GM21381 (cell line): Measurements from ENCODE around the gene PTPN1.

Experiments
- ATAC-seq: cut with Tn5 transposase; IDR thresholded peaks from one replicate; pipeline ENCODE4 v1.9.1; 2021; ENCODE audit warnings: mild to moderate bottlenecking, moderate library complexity; ENCODE audit not compliant: unreplicated experiment

PTPN1 gene

DNA sequence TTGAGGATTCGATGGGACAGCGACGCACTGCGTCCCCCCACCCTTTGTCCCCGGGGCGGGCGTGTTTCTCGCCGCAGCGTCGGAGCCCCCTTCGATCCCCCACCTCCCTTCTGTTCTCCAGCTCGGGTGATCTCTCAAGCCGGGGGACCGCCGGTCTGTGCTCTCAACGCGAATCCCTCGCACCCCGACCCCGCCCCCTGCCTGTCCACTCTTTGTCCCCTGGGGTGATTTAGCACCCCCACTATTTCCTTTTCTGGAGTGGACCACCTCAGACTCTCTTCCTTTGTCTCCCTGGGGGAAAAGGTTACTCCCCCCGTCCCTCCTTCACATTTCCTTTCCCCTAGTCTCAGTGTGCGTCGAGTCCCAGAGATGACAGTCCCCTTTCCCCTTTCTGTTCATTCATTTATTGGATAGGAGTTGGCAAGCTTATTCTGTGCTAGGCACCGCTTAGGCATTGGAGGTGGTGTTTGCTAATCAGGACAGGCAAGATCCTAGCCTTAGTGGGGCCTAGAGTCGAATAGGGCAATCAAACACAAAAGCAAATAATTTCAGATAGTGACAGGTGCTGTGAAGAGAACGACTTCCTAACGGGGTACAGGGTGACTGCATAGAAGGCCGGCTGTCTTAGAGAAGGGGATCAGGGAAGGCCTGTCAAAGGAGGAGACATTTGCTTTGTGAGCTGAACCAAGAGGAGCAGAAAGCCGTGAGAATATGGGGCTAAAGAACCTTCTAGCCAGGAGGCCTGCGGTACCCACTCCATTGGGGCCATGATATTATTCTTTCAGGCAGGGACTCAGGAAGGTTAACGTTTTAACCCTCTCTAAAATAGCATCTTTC lies 741 bp downstream of the PTPN1 start:
- peak; percentile 3 for ATAC-seq

DNA sequence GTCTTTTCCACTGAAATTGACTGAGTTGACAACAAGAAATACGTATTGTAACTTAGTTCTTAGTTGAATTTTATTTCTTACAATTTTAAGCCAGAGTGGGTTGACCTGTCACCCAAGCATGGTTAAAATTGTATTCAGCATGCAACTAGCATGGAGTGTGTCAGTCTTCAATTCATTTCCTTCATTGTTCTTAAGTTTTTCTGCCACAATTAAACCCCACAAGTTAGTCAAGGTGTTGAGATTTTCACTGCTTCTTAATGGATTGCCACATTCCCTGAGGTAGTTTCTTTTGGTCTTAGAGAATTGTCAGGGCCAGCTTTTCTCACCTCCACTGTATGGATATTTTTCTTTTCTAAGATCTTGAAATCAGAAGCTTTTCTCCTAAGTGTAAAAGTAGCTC lies 2.1 kb downstream of the PTPN1 start:
- no peak for ATAC-seq

DNA sequence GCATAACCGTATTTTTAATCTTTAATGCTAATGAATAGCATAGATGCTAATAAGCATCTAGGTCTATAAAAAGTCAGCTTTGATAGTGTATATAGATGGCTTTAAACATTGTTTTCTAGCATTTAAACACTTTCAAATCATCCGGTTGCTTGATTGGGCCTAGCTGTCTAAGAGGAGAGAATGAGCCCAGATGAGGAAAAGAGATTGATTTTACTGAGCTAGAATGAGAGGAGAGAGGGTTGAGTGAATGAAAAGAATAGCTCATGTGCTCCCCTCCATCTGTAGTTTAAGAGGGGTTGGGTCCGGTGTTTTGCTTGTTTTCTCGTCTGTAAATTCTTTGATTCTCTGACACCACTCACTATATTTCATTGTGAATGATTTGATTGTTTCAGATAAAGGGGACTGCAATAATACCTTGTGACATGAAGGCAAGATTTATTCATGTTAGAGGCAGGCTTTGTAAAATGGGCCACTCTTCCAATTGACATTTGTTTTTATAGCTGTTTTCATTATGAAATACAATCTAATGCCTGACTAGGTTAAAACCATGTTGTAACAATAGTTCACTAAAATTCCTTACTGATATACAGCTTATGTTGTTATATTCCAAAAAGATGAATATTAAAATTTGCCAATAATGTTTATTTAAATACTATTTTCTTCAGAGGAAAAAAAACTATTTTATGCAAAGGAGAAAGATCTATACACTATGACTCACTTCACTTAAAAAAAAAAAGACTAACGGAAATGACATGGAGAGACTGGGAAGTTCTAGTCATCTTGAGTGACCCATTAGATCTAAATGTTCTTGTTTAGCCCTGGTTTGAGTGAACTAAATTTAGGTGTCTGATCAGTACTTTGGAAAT lies 3.2 kb downstream of the PTPN1 start:
- no peak for ATAC-seq

DNA sequence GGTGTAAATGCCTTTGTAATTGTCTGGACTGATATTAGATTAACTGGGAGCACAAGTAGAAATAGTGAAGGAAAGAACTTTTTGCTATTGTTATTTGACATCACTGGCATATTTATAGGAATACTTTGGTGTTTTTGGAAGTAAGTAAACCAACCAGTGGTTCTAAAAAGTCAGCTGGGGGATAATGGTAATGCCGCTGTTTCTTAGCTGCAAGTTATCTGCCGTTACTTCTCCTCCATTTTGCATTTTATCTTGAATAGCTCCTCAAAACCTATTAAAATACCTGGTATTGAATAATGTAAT lies 3.8 kb downstream of the PTPN1 start:
- no peak for ATAC-seq

DNA sequence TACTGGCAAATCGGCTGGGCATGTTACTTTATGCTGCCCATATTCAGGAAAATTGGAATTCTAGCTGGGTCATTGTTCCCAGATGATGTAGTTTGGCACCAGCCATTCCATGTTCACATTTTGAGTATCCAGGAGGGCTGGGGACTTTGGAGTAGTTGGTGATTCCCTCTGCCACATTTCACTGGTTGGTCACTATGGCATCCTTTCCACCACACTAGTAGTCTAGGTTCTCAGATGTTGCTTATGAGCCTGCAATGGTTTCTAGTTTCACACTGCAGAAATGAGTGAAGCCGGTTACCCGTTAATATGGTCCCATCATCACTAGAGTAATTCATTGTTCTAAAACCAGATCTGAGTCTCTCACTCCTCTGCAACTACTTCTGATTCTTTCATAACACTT lies 4.6 kb downstream of the PTPN1 start:
- ATAC-seq = peak; percentile 23

DNA sequence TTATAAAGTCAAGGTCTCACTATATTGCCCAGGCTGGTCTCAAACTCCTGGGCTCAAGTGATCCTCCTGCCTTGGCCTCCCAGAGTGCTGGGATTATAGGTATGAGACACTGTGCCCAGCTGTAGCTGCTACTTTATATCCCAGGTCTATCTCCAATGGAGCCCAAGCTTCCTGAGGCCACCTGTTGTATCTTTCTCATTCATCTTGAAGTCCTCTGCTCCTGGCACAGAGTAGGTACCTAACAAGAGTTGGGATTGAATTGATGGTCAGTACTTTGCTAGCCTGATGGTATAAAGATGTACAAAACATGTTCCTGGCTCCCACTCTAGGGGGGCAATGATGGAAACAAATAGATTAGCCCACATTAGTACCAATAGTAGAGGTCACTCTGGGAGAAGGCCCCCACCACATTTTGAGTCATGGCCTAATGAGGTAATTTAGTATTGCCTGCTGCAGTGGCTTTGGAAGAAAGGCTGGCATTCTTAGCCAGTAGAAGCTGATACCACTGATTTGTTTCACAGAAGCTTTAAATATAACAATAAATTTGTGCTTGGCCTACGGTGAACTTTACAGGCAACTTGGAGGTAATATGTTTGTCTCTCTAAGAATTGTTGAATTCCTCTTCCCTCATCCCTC lies 5.4 kb downstream of the PTPN1 start:
- ATAC-seq = no peak

DNA sequence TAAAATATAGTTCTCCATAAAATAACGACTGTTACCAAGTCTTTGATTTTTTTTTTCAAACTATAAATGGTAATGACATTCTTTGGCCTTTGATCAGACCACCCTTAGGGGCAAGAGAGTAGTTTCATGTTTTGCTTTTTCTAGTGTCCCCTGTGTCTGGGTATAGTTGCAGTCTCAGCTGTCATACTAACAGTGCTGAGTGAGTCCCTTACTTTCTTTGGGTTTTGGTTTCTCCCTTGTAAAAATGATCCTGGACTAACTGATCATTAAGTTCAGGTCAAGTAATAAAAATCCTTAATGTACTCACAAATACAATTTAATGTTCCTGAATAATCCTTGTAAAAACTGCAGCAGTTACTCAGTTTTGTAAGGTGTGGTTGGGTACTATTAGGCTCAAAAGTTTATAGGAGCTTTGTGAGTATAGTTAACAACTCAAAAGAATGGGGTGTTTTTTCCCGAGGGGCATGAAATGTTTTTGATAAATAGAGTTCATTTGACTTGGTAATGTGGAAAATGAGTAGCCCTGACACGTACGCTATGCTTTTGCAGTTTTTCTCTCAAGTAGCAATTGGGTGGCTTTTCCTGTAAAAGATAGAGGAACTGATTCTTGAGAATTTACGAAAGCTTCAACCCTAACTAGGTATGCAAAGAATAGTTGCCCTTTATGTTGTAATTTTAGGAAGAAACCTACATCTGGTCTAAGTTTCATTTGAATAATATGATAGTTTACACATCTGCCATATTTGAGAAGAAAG lies 6.2 kb downstream of the PTPN1 start:
- ATAC-seq = peak; percentile 42

DNA sequence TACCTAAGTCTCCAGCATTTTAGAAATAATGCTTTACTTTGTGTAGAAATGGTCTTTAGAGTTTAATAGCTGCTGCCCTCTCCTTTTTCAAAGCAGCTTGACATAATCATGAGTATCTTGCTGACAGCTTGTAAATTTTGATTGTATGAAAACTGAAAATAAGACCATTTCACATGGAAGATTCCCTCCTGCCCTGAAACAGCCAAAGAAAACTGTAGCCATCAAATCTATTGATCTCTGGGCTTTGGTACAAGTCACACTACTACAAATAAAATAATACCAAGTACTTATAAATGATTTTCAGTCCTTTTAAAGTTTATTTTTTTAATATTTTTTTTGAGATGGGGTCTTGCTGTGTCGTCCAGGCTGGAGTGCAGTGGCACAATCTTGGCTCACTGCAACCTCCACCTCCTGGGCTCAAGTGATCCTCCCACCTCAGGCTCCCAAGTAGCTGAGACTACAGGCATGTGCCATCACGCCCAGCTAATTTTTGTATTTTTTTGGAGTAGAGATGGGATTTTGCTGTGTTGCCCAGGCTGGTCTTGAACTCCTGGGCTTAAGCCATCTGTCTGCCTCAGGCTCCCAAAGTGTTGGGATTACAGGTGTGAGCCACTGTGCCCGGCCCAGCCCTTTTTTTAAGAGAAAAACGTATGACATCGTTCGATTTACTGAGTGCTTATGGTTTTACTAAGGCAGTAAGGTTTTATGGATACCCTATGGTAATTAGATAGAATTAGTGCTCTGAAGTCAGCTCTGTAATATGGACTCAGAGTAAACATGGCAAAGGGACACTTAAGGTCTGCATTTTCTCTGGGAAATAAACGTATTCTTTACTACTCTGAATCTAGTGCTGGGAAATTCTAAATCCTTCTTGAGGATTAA lies 7.0 kb downstream of the PTPN1 start:
- ATAC-seq = no peak

DNA sequence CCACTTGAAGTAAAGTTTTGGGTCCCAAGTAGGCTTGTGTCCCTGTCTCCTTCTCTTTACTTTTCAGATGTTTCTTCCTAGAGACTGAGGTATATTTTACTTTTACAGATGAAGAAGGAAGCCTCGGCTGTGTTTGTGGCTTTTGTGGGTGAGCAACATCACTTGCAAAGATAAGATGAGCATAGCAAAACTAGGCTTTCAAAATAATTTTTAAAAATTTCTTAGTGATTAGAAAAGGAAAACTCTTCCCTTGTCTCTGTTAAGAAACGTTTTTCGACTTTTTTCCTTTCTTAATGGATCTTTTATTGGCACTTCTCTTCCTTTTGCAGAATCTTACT lies 7.6 kb downstream of the PTPN1 start:
- ATAC-seq = no peak

DNA sequence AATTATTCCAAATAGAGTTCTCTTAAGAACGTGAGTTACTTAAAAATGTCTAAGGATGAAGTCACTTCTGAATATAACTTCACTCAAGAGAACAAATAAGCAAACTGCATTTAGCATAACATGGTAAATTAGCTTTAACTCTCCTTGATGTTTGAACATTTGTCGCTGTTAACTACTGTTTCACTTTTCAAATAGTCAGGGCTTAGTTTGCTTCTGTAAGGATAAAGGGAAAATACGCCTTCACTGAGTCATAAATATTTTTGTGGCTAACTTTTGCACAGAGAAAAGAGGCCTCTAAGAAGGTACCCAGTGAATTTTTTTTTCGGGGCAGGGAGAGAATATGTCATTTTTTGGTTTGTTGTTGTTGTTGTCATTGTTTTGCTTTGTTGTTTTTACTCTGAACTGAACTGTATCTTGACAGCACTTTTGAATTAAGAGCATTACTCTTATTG lies 8.1 kb downstream of the PTPN1 start:
- no peak for ATAC-seq

DNA sequence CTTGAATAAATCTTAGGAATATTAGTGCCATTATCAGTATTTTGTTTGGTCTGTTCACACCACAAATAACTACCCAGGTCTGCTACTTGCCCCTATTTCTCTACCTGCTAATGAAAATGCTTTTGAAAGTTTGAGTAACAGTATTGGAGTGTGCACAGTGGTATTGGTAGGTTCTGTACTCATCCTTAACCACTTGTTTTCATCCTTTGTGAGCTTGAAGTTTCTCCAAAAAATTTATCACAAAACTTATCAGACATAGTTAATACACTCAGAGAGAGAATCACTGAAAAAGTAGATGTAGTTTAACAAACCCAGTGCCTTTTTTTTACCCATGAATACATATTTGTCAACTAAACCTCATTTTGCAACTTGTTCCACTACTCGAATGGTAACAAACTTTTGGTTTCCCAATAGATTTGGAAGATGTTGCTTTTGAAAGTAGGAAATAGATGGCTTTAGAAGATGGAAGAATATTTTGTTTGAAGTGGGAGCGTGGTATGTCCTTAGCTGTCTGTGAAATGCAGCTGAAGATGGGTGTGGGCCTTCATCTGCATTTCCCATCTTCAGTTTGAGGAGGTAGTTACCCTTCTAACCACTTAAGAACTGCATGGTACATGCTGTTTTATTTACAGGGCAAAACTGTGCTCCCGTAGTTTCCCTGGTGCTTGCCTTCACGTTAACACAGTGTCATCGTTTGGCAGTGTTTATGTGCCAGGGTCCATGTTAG lies 9.0 kb downstream of the PTPN1 start:
- ATAC-seq = no peak

DNA sequence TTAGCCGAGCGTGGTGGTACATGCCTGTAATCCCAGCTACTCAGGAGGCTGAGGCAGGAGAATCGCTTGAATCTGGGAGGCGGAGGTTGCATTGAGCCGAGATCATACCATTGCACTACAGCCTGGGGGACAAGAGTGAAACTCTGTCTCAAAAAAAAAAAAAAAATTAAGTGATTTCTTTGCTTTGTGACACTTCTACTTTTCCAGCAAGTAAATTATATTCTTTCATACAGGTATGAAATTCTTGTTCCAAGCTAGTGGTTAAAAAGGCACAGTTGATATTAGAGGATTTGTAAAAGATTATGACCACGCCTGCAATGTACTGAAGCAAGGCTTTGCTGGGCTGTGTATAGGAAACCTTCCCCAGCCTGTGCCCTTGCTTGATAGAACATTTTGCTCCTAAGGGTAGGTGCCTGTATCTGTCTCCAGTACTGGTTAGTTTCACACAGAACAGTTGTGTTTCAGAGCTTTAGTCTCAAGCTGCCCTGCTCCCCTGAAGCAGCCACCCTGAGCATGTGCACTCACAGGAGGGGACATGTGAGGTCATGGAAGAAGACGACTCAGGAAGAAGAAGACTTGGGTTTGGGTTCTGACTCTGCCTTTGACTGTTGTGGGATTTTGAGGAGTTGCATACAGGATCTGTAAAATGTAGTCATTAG lies 10.2 kb downstream of the PTPN1 start:
- no peak for ATAC-seq

DNA sequence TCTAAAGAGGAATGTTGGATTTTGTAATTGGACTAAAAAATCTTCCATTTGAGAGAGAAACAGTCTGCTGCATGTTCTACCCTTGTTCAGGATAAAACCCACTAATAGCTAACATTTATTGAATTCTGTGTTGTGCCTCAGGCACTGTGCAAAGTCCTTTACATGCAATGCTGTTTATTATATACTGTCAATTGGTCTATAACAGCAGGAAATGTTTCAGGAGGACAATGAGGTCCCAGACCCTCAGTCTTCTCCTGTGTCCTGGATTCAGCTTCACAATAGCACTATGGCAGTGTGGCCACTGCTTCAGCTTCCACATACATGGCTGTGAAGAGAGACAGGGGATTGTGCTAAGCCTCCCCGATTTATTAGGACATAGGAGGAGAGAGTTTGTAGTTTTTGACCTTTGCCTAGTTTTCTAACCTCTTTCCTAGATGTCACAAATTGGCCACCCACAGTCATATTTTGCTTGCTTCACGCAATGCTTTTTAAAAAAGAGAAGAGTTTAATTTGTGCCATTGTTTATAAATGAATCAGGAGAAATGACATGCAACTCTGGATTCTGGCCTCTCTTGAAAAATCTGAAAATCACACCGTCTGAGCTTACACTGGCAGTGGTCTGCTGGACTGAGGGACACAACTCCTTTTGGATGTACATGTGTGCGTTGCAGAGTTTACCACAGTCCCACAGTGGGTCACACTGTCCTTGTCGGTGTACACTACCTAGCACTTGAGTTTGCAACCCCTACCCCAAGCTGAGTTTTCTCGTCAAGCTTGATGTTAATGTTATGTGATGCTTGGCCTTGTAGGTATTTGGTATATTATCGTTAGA lies 11.3 kb downstream of the PTPN1 start:
- ATAC-seq = no peak

DNA sequence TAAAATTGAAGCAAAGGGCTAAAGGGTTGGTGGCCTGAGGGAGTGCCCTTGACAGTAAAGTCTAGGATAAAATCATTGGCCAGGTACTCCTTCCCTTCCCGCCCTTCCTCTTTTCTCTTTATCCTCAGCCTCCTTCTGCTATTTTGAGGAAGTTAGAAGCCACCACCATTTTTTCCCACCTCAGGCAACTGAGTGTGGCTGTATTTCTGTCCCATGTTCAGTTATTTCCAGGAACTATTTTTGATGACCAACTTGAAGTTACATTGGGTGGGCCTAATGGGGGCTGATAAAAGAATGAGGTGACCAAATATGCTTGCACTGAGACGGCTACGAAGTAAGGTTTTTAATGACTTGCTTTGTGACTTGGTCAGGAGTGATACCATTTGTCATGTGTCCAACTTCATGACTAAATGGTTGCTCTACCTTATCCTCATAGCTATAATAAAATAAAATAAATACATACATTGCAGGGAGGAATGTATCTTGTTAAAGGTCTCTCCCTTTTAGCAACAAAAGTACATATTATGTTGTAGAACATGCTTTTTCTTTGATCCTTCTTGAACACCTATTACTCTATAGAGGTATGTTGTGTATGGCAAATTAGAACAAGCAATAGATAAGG lies 12.0 kb downstream of the PTPN1 start:
- no peak for ATAC-seq

DNA sequence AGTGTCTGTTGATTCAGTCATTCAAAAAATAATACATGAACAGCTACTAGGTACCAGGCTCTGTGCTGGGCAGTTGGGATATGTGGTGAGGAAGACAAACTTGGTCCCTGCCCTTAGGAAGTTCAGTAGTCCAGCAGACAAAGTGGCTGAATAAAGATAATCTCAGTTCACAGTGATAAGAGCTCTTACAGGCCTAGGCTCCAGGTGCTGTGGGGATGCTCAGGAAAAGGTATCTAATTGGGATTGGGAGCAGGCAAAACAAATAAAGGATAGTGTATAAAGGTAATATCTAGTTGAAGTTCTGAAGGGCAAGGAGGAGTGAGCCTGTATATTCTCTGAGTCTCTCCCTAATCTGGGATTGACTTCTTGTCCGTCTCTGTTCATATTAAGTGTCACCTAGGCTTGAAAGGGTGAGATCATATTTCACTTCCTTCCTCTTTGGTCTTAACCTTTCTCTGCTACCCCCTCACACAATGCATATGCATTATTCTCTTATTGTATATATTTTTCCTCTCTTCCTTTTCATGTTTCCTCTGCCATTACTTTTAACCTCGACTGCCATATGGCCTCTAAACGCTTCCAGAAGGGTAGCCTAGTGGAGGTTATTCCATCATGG lies 13.5 kb downstream of the PTPN1 start:
- no peak for ATAC-seq

DNA sequence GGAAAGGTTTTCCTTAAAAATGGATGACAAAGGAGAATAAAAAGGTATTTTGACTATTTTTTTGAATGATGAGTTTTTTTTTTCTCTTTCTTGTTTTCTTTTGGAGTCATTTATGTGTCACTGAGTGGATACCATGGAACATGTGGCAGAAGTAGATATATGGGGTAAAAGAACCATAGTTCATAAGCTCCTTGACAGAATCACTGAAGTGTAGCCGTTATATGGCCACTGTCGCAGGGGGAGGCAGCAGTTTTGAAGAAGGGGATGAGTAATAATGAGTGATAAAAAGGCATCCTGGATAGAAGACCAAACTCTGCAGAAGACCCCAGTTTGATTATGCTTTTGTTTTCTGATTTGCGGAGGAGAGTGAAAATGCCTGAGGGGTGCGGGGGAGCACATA lies 15.5 kb downstream of the PTPN1 start:
- no peak for ATAC-seq

DNA sequence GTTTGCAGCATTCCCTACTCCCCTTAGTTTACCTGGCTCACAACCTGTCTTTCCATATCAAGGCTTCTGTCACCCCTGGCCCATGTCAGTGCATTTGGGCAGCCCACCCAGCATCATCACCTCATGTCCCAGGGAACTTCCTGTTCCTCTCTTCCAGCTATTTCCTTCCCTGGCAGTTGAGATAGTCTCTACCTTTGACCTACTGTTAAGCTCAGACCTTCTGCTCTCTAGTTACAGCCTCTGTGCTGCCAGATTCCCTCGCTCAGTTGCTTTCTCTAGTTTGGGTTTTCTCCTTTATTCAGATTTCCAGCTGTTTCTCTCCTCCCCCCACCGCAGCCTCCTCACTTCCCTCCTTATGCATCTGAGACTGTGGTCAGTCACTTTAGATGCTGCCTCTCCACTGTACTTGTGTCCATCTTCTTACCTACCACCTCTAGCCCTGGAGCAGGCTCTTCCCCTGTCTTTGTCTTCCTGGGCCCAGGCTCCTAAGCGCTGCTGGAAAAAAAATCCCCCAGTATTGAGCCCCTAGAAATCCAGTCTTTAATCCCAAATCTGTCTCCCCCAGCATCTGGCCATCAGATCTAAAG lies 16.3 kb downstream of the PTPN1 start:
- no peak for ATAC-seq
